Ishikawa (cell line): ENCODE results near the gene MACC1.

Source experiments
- EP300 ChIP-seq: IDR thresholded peaks from 2 replicates; pipeline ENCODE4 v1.6.1; 2012; ENCODE audit warnings: borderline replicate concordance
- TAF1 ChIP-seq: IDR thresholded peaks from 2 replicates; pipeline ENCODE4 v1.6.1; 2012; ENCODE audit warnings: low read depth, mild to moderate bottlenecking
- TCF12 ChIP-seq: IDR thresholded peaks from 2 replicates; pipeline ENCODE4 v1.6.1; 2012; ENCODE audit warnings: low read depth
- YY1 ChIP-seq: IDR thresholded peaks from 2 replicates; pipeline ENCODE4 v1.6.1; 2012; ENCODE audit warnings: low read depth
- TF ChIP-seq, protein P1 (sequence below): IDR thresholded peaks from 2 replicates; pipeline ENCODE4 v1.6.1; 2012; ENCODE audit warnings: low read depth, mild to moderate bottlenecking
- TF ChIP-seq, protein P2 (sequence below): IDR thresholded peaks from 2 replicates; pipeline ENCODE4 v1.6.1; 2012

DNA sequence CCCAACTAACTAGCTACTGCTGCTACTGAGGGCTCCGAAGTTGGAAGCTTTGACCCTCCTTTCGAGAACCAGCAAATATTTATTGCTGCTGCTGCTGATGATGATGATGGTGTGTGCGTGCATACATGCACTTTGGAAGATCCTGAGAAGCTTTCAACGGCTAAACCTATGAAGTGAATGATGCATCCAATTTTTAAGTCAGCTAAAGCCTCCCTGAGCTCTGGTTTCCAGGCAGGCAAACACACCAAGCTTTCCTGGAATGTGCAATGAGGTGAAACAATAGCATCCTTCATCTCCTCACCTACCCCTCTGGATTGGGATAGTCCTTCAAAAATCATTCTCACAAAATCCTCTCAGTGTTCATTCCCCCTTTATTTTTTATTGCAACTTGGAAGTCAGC lies 13.9 kb downstream of the MACC1 start:
- no peak for TF ChIP-seq YY1
- TF ChIP-seq, protein P1, sequence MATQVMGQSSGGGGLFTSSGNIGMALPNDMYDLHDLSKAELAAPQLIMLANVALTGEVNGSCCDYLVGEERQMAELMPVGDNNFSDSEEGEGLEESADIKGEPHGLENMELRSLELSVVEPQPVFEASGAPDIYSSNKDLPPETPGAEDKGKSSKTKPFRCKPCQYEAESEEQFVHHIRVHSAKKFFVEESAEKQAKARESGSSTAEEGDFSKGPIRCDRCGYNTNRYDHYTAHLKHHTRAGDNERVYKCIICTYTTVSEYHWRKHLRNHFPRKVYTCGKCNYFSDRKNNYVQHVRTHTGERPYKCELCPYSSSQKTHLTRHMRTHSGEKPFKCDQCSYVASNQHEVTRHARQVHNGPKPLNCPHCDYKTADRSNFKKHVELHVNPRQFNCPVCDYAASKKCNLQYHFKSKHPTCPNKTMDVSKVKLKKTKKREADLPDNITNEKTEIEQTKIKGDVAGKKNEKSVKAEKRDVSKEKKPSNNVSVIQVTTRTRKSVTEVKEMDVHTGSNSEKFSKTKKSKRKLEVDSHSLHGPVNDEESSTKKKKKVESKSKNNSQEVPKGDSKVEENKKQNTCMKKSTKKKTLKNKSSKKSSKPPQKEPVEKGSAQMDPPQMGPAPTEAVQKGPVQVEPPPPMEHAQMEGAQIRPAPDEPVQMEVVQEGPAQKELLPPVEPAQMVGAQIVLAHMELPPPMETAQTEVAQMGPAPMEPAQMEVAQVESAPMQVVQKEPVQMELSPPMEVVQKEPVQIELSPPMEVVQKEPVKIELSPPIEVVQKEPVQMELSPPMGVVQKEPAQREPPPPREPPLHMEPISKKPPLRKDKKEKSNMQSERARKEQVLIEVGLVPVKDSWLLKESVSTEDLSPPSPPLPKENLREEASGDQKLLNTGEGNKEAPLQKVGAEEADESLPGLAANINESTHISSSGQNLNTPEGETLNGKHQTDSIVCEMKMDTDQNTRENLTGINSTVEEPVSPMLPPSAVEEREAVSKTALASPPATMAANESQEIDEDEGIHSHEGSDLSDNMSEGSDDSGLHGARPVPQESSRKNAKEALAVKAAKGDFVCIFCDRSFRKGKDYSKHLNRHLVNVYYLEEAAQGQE = no peak
- TF ChIP-seq, protein P2, sequence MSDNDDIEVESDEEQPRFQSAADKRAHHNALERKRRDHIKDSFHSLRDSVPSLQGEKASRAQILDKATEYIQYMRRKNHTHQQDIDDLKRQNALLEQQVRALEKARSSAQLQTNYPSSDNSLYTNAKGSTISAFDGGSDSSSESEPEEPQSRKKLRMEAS = no peak
- TF ChIP-seq TAF1 = no peak
- no peak for TF ChIP-seq TCF12
- no peak for TF ChIP-seq EP300
